H1 (cell line): ENCODE data around the gene EGLN3. TPM values are rescaled to one million over a fixed set of nuclear protein-coding genes. Genes with fewer than 3 reads are reported as not detected.

Experiments
- BCL11A ChIP-seq, 2 experiments: IDR thresholded peaks; one replicate each; pipeline ENCODE4 v1.6.1; 2011; ENCODE audit warnings: low read depth in 2 of 2, low read length in 2 of 2, mild to moderate bottlenecking in 2 of 2
- JUND ChIP-seq: IDR thresholded peaks from 2 replicates; pipeline ENCODE4 v1.6.1; 2011; ENCODE audit warnings: mild to moderate bottlenecking, improper control_type of control experiment, low read length
- YY1 ChIP-seq: IDR thresholded peaks from 2 replicates; pipeline ENCODE4 v1.6.1; 2011; ENCODE audit warnings: low read depth, mild to moderate bottlenecking, low read length
- polyA plus RNA-seq, 7 experiments: library from polyadenylated mRNA; depleted of rRNA in 3 of 7; stranded (reverse) in 5 of 7; unstranded in 2 of 7; fragments of >200 nt in 5 of 7; fragments of 200-250 nt in 2 of 7; gene quantifications; 1 replicate in 5 of 7; 2 replicates in 1 of 7; 4 replicates in 1 of 7; pipeline versions ENCODE4 v1.2.1 to v1.2.3, GENCODE V29; 2011 to 2013; ENCODE audit warnings: missing spikeins in 2 of 7, mixed read lengths in 2 of 7
- total RNA-seq: library from RNA; stranded (reverse); fragmentation: NEBNext Ultra II Directional; extraction: Animal tissue kit (Norgen Biotek cat#: 25700); gene quantifications from 2 replicates; pipeline ENCODE4 v1.2.1, GENCODE V29; 2021

The EGLN3 gene
- total and polyA plus RNA-seq, 2 of the 8 experiments (the other 6 are each of a cell fraction or from before 2014, with no cell fraction given), result 10.6 to 27.3 TPM

- TF ChIP-seq BCL11A (IDR thresholded peaks at IDR 0.05; ENCODE audit: low read depth in 2 of 2, low read length in 2 of 2) (no peak), YY1 (no peak), JUND (no peak)
- TF ChIP-seq, all 59 proteins: peak for 21
These were observed at the start of gene EGLN3 (continued) for GRCh38 chr14:33950320-33951182.
